ENCODE data around the gene FUBP3. TPM values are rescaled to one million over a fixed set of nuclear protein-coding genes. Genes with fewer than 3 reads are reported as not detected.
A peak's percentile ranks its signal among the peaks of the same experiment; 100 is the strongest.

The FUBP3 gene
- polyA plus RNA-seq, 3 donors: 9.5 to 17.3 (median 16.3) TPM

GRCh38 chr9:130634191-130634768 lies 54.9 kb downstream of the FUBP3 start:
- H3K27me3 ChIP-seq (ENCODE audit: control insufficient read depth in 2 of 2, insufficient read depth in 2 of 2, low read length in 2 of 2): no peaks in the 10 kb centered on the region
- Mint-ChIP-seq H3K36me3 (peaks cover 87 to 95% of the 10 kb centered on the region in 2 donors), H3K27ac (peak overlapping the region in 1 of 7 donors; percentile 54), H3K4me1 (no peaks in the 10 kb centered on the region), H3K27me3 (ENCODE audit: low read depth in 3 of 3) (peaks cover 0 to 2% (median 1%) of the 10 kb centered on the region in 3 donors), H3K9me3 (peaks cover 0 to 1% (median 0%) of the 10 kb centered on the region in 7 donors), H3K4me3 (no peak overlapping the region)
- H3K79me2 ChIP-seq (ENCODE audit: insufficient read depth, low read length): no peaks in the 10 kb centered on the region
- no peaks in the 10 kb centered on the region for H3K9me3 ChIP-seq (replicated peaks in 1 of 2; ENCODE audit: control insufficient read depth in 1 of 2, insufficient read depth in 1 of 2, low read length in 2 of 2)
- no peak for DNase-seq
- no peaks in the 10 kb centered on the region for H4K20me1 ChIP-seq (ENCODE audit: insufficient read depth, low read length)
- peaks cover 78 to 96% of the 10 kb centered on the region in 2 donors for H3K36me3 ChIP-seq (replicated peaks in 1 of 2; ENCODE audit: control insufficient read depth in 1 of 2, insufficient read depth in 2 of 2, low read length in 2 of 2)
- WGBS (ENCODE audit: insufficient coverage): 97% methylated on average over 12 of the region's 14 CpGs
- H3K4me1 ChIP-seq (ENCODE audit: control insufficient read depth in 1 of 2, insufficient read depth in 2 of 2, low read length in 2 of 2): no peaks in the 10 kb centered on the region
- no peak overlapping the region for H3K4me3 ChIP-seq (replicated peaks in 1 of 3; ENCODE audit: low read depth in 2 of 3, low read length in 3 of 3)
- intact Hi-C loops (cut with micrococcal nuclease): no loop called here
- TF ChIP-seq CTCF (IDR thresholded peaks at IDR 0.05): no peak
- H3K27ac ChIP-seq (ENCODE audit: low read depth in 1 of 2, low read length in 2 of 2): no peak overlapping the region
- H3K4me2 ChIP-seq (replicated peaks; ENCODE audit: extremely low read depth, low read length, poor library complexity, severe bottlenecking): no peak overlapping the region
- no peak overlapping the region for H2AFZ ChIP-seq (ENCODE audit: insufficient read depth, low read depth, low read length, poor library complexity, severe bottlenecking)
- H3K9ac ChIP-seq (ENCODE audit: insufficient read depth, low read length, poor library complexity, severe bottlenecking): no peak overlapping the region

GRCh38 chr9:130634801-130635200 lies 55.4 kb downstream of the FUBP3 start:
- H3K27ac Mint-ChIP-seq: peak overlapping the region in 2 of 7 donors; percentile 0 to 25
- DNase-seq: no peak
- no peaks in the 10 kb centered on the region for H3K9me3 ChIP-seq (replicated peaks in 1 of 2; ENCODE audit: control insufficient read depth in 1 of 2, insufficient read depth in 1 of 2, low read length in 2 of 2)
- TF ChIP-seq CTCF (IDR thresholded peaks at IDR 0.05): no peak
- peaks cover 0 to 2% (median 0%) of the 10 kb centered on the region in 7 donors for H3K9me3 Mint-ChIP-seq
- no peaks in the 10 kb centered on the region for H3K4me1 Mint-ChIP-seq
- H3K4me1 ChIP-seq (ENCODE audit: control insufficient read depth in 1 of 2, insufficient read depth in 2 of 2, low read length in 2 of 2): no peaks in the 10 kb centered on the region
- H3K27me3 ChIP-seq (ENCODE audit: control insufficient read depth in 2 of 2, insufficient read depth in 2 of 2, low read length in 2 of 2): no peaks in the 10 kb centered on the region
- peaks cover 0 to 2% (median 1%) of the 10 kb centered on the region in 3 donors for H3K27me3 Mint-ChIP-seq (ENCODE audit: low read depth in 3 of 3)
- 96% methylated on average over 6 of the region's 8 CpGs for WGBS (ENCODE audit: insufficient coverage)
- intact Hi-C loops (cut with micrococcal nuclease): no loop called here
- H3K36me3 Mint-ChIP-seq: peaks cover 83 to 91% of the 10 kb centered on the region in 2 donors
- no peak overlapping the region for H2AFZ ChIP-seq (ENCODE audit: insufficient read depth, low read depth, low read length, poor library complexity, severe bottlenecking)
- H3K36me3 ChIP-seq (replicated peaks in 1 of 2; ENCODE audit: control insufficient read depth in 1 of 2, insufficient read depth in 2 of 2, low read length in 2 of 2): peaks cover 73 to 91% of the 10 kb centered on the region in 2 donors
- no peak overlapping the region for H3K4me3 Mint-ChIP-seq
- no peak overlapping the region for H3K27ac ChIP-seq (ENCODE audit: low read depth in 1 of 2, low read length in 2 of 2)
- H3K79me2 ChIP-seq (ENCODE audit: insufficient read depth, low read length): no peaks in the 10 kb centered on the region
- H3K4me2 ChIP-seq (replicated peaks; ENCODE audit: extremely low read depth, low read length, poor library complexity, severe bottlenecking): no peak overlapping the region
- H4K20me1 ChIP-seq (ENCODE audit: insufficient read depth, low read length): no peaks in the 10 kb centered on the region
- no peak overlapping the region for H3K9ac ChIP-seq (ENCODE audit: insufficient read depth, low read length, poor library complexity, severe bottlenecking)
- no peak overlapping the region for H3K4me3 ChIP-seq (replicated peaks in 1 of 3; ENCODE audit: low read depth in 2 of 3, low read length in 3 of 3)
